GM19351 (cell line): ENCODE measurements around the gene FKBP11.

Experiments
- ATAC-seq: cut with Tn5 transposase; IDR thresholded peaks from one replicate; pipeline ENCODE4 v1.9.1; 2021; ENCODE audit warnings: mild to moderate bottlenecking, moderate library complexity; ENCODE audit not compliant: unreplicated experiment

FKBP11 gene

GRCh38 chr12:48956279-48957140, 31.2 kb upstream of the FKBP11 start:
- ATAC-seq = peak; percentile 30

- ATAC-seq = no peak
Measured at GRCh38 chr12:48954841-48955501, 29.7 kb upstream of the FKBP11 start.

GRCh38 chr12:48954061-48954460, 28.8 kb upstream of the FKBP11 start:
- no peak for ATAC-seq

GRCh38 chr12:48952691-48953090, 27.4 kb upstream of the FKBP11 start:
- ATAC-seq = no peak

- ATAC-seq = no peak
Measured at GRCh38 chr12:48947727-48948126, 22.4 kb upstream of the FKBP11 start.

- no peak for ATAC-seq
Measured at GRCh38 chr12:48946943-48947342, 21.7 kb upstream of the FKBP11 start.

GRCh38 chr12:48946205-48946604, 20.9 kb upstream of the FKBP11 start:
- no peak for ATAC-seq

GRCh38 chr12:48943221-48943620, 17.9 kb upstream of the FKBP11 start:
- ATAC-seq = no peak

- ATAC-seq = no peak
Measured at GRCh38 chr12:48940181-48940580, 14.9 kb upstream of the FKBP11 start.

GRCh38 chr12:48938805-48939204, 13.5 kb upstream of the FKBP11 start:
- no peak for ATAC-seq

GRCh38 chr12:48937170-48937569, 11.9 kb upstream of the FKBP11 start:
- ATAC-seq = no peak

GRCh38 chr12:48936379-48936979, 11.2 kb upstream of the FKBP11 start:
- no peak for ATAC-seq

- ATAC-seq = no peak
Measured at GRCh38 chr12:48934312-48934706, 9.0 kb upstream of the FKBP11 start.

GRCh38 chr12:48933664-48934311, 8.5 kb upstream of the FKBP11 start:
- ATAC-seq = no peak

- no peak for ATAC-seq
Measured at GRCh38 chr12:48932878-48933277, 7.6 kb upstream of the FKBP11 start.

- no peak for ATAC-seq
Measured at GRCh38 chr12:48930475-48930874, 5.2 kb upstream of the FKBP11 start.

GRCh38 chr12:48929551-48929950, 4.3 kb upstream of the FKBP11 start:
- no peak for ATAC-seq

- ATAC-seq = no peak
Measured at GRCh38 chr12:48927261-48927660, 2.0 kb upstream of the FKBP11 start.

- ATAC-seq = peak; percentile 71
Measured at GRCh38 chr12:48924617-48925303, 532 bp downstream of the FKBP11 start.

- no peak for ATAC-seq
Measured at GRCh38 chr12:48923117-48923516, 2.2 kb downstream of the FKBP11 start.
